Measurements from ENCODE around the gene CACNA2D2. TPM values are rescaled to one million over a fixed set of nuclear protein-coding genes. Genes with fewer than 3 reads are reported as not detected.
A peak's percentile ranks its signal among the peaks of the same experiment; 100 is the strongest.

The CACNA2D2 gene
- total and polyA plus RNA-seq, 11 donors = 0.49 to 3.6 (median 1.5) TPM

DNA sequence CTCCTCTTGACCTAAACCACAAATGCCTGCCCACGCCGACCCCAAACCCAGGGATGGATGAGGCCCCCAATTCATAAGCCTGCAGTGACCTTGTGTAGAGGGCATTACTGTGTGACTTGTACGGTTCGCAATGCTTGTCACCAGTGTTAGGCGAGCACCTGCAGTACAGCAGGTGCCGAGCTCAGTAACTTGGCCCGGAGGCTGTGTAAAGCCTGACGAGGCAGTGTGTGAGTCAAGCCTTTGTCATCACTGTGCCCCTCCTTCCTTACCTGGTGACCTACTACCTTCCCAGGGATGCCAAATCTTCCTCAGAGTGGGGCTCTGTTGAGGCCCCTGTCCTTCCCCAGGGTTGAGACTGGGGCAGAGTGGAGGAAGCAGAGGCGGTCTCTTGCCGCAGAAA lies 106.9 kb downstream of the CACNA2D2 start:
- Histone ChIP-seq H3K4me3 (no peak overlapping the region), H3K4me1 (peaks cover 0 to 16% (median 6%) of the 10 kb centered on the region in 12 donors), H3K27ac (no peak overlapping the region), H3K36me3 (no peaks in the 10 kb centered on the region), H3K9me3 (no peaks in the 10 kb centered on the region), H3K27me3 (no peaks in the 10 kb centered on the region)
- TF ChIP-seq POLR2A (IDR thresholded peaks at IDR 0.05) = no peak
- TF ChIP-seq, protein P1, sequence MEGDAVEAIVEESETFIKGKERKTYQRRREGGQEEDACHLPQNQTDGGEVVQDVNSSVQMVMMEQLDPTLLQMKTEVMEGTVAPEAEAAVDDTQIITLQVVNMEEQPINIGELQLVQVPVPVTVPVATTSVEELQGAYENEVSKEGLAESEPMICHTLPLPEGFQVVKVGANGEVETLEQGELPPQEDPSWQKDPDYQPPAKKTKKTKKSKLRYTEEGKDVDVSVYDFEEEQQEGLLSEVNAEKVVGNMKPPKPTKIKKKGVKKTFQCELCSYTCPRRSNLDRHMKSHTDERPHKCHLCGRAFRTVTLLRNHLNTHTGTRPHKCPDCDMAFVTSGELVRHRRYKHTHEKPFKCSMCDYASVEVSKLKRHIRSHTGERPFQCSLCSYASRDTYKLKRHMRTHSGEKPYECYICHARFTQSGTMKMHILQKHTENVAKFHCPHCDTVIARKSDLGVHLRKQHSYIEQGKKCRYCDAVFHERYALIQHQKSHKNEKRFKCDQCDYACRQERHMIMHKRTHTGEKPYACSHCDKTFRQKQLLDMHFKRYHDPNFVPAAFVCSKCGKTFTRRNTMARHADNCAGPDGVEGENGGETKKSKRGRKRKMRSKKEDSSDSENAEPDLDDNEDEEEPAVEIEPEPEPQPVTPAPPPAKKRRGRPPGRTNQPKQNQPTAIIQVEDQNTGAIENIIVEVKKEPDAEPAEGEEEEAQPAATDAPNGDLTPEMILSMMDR (IDR thresholded peaks at IDR 0.05) = no peak
- ATAC-seq (no peak), DNase-seq (no peak)
- 85 to 96% (median 95%) methylated on average over 8 to 10 of the region's 10 CpGs for WGBS, 4 donors
- intact Hi-C loops (cut with DNase I) = no loop called here

DNA sequence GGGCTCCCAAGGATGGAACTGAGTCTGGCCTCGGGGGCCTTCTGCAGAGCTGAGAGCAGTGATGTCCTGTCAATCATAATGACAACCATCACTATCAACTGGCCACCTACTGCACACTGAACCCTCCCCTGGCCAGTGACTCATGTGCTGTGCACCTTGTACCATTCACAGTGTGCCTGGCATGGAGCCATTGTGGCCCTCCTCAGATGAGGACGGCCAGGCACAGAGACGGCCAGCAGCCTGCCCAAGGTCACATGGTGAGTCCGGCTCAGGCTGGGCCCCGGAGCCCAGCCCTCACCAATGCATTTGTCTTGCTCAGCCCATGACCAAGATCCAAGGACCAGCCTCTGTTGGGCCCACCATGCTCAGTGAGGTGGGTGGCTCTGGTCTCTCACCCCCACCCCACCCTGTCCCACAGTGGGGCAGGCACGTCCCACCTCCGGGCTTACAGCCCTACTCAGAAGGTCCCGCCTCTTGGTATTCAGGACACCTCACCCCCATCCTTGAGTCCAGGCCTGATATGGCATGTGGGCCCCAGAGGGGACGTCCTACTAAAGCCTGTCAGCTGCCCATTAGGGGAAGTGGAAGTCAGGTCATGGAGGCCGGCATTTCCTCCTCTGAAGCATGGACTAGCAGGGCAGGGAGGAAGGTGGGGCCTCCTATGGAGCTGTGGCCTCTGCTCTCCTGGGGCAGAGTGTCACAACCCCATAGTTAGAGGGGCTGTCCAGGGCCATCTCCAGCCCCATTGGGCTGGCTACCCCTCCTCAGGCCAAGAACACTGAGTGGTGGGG lies 108.2 kb downstream of the CACNA2D2 start:
- no peaks in the 10 kb centered on the region for H3K36me3 ChIP-seq
- H3K27ac ChIP-seq = no peak overlapping the region
- intact Hi-C loops (cut with DNase I) = no loop called here
- no peak overlapping the region for H3K4me3 ChIP-seq
- no peaks in the 10 kb centered on the region for H3K9me3 ChIP-seq
- ATAC-seq = no peak
- TF ChIP-seq, protein P1 (IDR thresholded peaks at IDR 0.05) = no peak
- no peak for TF ChIP-seq POLR2A (IDR thresholded peaks at IDR 0.05)
- peaks cover 3 to 28% (median 16%) of the 10 kb centered on the region in 12 donors for H3K4me1 ChIP-seq
- 84 to 87% (median 86%) methylated on average over 6 to 10 of the region's 10 CpGs for WGBS, 4 donors
- H3K27me3 ChIP-seq = no peaks in the 10 kb centered on the region
- DNase-seq = no peak

DNA sequence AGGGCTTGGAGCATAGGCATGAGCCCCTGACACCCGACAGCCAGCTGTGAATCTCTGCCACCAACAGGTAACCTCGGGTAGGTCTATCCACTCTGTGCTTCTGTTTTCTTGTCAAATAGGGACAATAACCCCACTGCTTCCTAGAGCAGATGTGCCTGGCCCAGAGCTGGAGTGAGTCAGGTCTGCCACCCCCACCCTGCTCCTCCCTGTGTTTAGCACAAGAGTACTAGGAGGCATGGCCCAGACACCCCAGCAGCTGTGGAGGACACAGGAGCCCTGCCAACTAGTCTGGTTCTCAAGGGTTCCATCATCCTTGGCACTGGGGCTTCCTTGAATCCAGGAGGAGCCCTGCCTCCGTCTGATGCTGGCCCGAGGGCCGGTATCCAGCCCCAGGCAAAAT lies 110.4 kb downstream of the CACNA2D2 start:
- WGBS, 4 donors = 86 to 95% (median 90%) methylated on average over 5 of the region's 5 CpGs
- peak overlapping the region in 1 of 12 donors; percentile 60 for H3K27ac ChIP-seq
- H3K27me3 ChIP-seq = no peaks in the 10 kb centered on the region

More for the DNA sequence above, 110.4 kb downstream of the CACNA2D2 start:
- H3K9me3 ChIP-seq = no peaks in the 10 kb centered on the region
- H3K4me3 ChIP-seq = no peak overlapping the region
- intact Hi-C loops (cut with DNase I) = loop anchor here in 1 of 10 donors (5.0 kb wide), 1 partner anchor 104 kb away; no protein-coding TSS in a partner anchor
- no peak for TF ChIP-seq POLR2A (IDR thresholded peaks at IDR 0.05)
- TF ChIP-seq, protein P1 (IDR thresholded peaks at IDR 0.05) = no peak
- ATAC-seq = no peak
- no peaks in the 10 kb centered on the region for H3K36me3 ChIP-seq
- no peak for DNase-seq
- peaks cover 3 to 31% (median 17%) of the 10 kb centered on the region in 12 donors for H3K4me1 ChIP-seq

Measured in heart left ventricle (tissue), 16 donors.